GM18520 (cell line): ENCODE measurements around the gene FAM25C.
"Not testable (repeated sequence)": the region's sequence is repeated elsewhere in the genome, so short reads cannot be mapped to it uniquely, and the experiment has no call there.

ENCODE experiments used
- ATAC-seq: cut with Tn5 transposase; IDR thresholded peaks from one replicate; pipeline ENCODE4 v1.9.1; 2021; ENCODE audit not compliant: unreplicated experiment

FAM25C gene

GRCh38 chr10:47959677-47960076, 39.9 kb downstream of the FAM25C start:
- not testable (repeated sequence) for ATAC-seq

DNA sequence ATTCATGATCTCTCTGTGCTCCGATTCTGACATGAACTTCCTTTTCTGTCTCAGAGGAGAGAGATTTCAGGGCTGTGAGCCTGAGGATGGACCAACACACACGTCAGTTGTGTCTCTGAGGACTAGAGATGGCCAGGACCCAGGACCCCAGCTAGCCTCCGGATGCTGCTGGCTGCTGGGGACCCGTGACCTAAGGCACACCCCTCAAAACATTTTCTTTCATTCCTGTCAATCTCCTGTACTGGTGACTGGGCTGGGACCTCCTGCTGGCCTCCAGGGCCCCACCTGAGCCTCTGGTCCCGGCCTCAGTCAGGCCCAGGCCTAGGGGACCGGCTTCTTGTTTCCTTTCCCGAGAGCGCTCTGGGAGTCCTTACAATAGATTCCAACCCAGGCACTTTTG, 42.4 kb downstream of the FAM25C start:
- not testable (repeated sequence) for ATAC-seq

DNA sequence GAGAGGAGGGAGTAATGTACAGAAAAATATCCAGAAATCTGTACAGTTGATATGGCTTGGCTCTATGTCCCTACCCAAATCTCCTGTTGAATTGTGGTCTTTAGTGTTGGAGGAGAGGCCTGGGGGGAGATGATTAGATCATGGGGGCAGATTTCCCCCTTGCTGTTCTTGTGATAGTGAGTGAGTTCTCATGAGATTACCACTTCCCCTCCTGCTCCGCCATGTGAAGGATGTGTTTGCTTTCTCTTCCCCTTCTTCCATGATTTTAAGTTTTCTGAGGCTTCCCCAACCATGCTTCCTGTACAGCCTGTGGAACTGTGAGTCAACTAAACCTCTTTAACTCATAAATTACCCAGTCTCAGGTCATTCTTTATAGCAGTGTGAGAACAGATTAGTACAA, 52.2 kb downstream of the FAM25C start:
- ATAC-seq, result not testable (repeated sequence)
